ENCODE results near the gene ZC4H2.

The ZC4H2 gene

DNA sequence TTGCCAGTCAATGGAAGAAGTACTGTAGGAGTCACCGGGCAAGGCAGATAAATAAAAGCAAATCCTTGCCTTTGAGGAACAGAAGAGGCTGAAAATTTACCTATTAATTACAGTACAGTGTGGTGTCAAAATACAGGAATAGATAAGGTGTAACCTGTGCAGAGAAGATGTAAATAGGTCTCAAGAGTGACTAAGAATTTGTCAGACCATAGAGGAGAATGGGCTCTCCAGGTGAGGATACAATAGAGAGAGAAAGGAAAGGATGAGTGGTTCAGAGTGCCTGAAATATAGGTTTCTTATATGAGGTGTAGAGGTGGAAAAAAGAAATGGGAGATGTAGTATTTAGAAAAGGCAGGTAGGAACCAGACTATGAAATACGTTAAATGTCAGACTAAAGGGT, 801 bp upstream of the ZC4H2 start:
- TF ChIP-seq, protein P1, sequence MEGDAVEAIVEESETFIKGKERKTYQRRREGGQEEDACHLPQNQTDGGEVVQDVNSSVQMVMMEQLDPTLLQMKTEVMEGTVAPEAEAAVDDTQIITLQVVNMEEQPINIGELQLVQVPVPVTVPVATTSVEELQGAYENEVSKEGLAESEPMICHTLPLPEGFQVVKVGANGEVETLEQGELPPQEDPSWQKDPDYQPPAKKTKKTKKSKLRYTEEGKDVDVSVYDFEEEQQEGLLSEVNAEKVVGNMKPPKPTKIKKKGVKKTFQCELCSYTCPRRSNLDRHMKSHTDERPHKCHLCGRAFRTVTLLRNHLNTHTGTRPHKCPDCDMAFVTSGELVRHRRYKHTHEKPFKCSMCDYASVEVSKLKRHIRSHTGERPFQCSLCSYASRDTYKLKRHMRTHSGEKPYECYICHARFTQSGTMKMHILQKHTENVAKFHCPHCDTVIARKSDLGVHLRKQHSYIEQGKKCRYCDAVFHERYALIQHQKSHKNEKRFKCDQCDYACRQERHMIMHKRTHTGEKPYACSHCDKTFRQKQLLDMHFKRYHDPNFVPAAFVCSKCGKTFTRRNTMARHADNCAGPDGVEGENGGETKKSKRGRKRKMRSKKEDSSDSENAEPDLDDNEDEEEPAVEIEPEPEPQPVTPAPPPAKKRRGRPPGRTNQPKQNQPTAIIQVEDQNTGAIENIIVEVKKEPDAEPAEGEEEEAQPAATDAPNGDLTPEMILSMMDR (IDR thresholded peaks at IDR 0.05), result no peak

DNA sequence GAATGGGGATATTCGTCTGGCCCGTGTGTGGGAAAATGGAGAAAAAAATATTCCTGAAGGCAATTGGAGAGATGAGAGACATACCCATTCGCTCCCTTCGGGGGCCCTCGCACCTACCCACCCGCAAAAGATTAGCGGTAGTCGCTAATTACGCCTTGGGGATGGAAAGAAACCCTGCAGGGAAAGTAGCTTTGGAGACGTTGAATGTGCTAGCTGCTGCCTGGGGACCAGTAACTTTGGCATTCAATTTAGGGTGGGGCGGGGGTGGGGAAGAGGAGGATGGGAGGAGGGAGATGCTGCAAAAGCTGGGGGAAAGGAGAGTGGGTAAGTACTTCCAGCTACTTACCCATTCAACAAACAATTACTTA, 407 bp upstream of the ZC4H2 start:
- TF ChIP-seq, protein P1 (IDR thresholded peaks at IDR 0.05), result no peak

- TF ChIP-seq, protein P1 (IDR thresholded peaks at IDR 0.05), result no peak
These were observed 759 bp downstream of the ZC4H2 start for GRCh38 chrX:64975491-64975890.

DNA sequence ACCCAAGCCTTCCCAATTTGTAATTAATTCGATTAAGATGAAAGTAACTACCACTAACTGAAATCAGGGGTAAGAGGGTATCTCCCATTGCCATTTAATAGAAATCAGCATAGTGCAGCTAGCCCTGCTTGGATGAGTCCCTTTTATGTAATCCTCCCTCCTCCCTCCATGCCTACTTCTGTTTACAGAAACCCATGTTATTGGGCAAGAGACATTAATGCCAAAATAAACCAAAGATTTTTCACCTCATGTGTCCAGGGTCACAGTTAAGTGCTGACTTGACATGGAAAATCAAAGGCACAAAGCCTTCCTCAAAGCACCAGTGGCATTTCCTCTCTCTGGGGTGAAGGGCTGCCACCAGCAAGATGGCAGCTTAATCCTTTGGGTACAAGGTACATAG, 50.8 kb downstream of the ZC4H2 start:
- TF ChIP-seq, protein P1 (IDR thresholded peaks at IDR 0.05), result no peak

- TF ChIP-seq, protein P1 (IDR thresholded peaks at IDR 0.05), result no peak
These were observed 68.1 kb downstream of the ZC4H2 start for GRCh38 chrX:64908121-64908520.

- TF ChIP-seq, protein P1 (IDR thresholded peaks at IDR 0.05), result peak; percentile 42
These were observed 81.7 kb downstream of the ZC4H2 start for GRCh38 chrX:64894454-64895038.

DNA sequence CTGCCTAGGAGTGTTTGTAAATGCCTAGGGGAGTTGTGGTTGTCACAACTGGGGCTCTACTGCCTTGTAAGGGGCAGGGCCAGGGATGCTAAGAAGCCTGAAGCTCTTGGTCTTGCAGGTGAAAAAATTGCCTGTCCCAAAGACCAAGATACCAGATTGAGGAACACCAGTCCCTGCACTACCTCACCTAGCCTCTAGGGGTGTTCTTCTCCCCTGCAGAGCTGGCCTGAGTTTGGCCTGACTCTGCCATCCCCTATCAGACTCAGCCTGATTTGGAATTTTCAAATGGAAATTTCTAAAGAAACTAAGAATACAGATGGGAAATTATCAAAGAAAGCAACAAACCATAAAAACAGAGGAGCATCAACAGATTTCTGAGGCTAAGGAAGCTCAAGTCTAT, 90.4 kb downstream of the ZC4H2 start:
- TF ChIP-seq, protein P1 (IDR thresholded peaks at IDR 0.05), result peak; percentile 22; the same call in 1 of the 2 replicates

- TF ChIP-seq, protein P1 (IDR thresholded peaks at IDR 0.05), result no peak
These were observed 109.0 kb downstream of the ZC4H2 start for GRCh38 chrX:64867217-64867616.

Measured in LNCAP (cell line).